Measurements from ENCODE around the gene IGF2BP3.
A peak's percentile ranks its signal among the peaks of the same experiment; 100 is the strongest.
"Not testable (repeated sequence)": the region's sequence is repeated elsewhere in the genome, so short reads cannot be mapped to it uniquely, and the experiment has no call there.

Gene IGF2BP3

GRCh38 chr7:23419845-23420244, 50.4 kb downstream of the IGF2BP3 start:
- DNase-seq, result no peak

- no peak for DNase-seq
Observed at GRCh38 chr7:23419160-23419559, 51.1 kb downstream of the IGF2BP3 start.

- DNase-seq, result no peak
Observed at GRCh38 chr7:23418046-23418445, 52.2 kb downstream of the IGF2BP3 start.

- DNase-seq, result no peak
Observed at GRCh38 chr7:23415198-23415597, 55.1 kb downstream of the IGF2BP3 start.

- no peak for DNase-seq
Observed at GRCh38 chr7:23410446-23411183, 59.7 kb downstream of the IGF2BP3 start.

GRCh38 chr7:23406564-23406963, 63.7 kb downstream of the IGF2BP3 start:
- DNase-seq, result not testable (repeated sequence)

GRCh38 chr7:23405240-23405618, 65.1 kb downstream of the IGF2BP3 start:
- no peak for DNase-seq

GRCh38 chr7:23404546-23405239, 65.6 kb downstream of the IGF2BP3 start:
- peak; percentile 12 for DNase-seq

GRCh38 chr7:23403970-23404369, 66.3 kb downstream of the IGF2BP3 start:
- peak; percentile 17 for DNase-seq

GRCh38 chr7:23398090-23398489, 72.2 kb downstream of the IGF2BP3 start:
- not testable (repeated sequence) for DNase-seq

- DNase-seq, result no peak
Observed at GRCh38 chr7:23397241-23397640, 73.0 kb downstream of the IGF2BP3 start.

- DNase-seq, result no peak
Observed at GRCh38 chr7:23396222-23397015, 73.9 kb downstream of the IGF2BP3 start.

- no peak for DNase-seq
Observed at GRCh38 chr7:23394488-23395171, 75.7 kb downstream of the IGF2BP3 start.

- DNase-seq, result no peak
Observed at GRCh38 chr7:23393636-23394035, 76.7 kb downstream of the IGF2BP3 start.

GRCh38 chr7:23389701-23390100, 80.6 kb downstream of the IGF2BP3 start:
- DNase-seq, result no peak

GRCh38 chr7:23387583-23387982, 82.7 kb downstream of the IGF2BP3 start:
- no peak for DNase-seq

- no peak for DNase-seq
Observed at GRCh38 chr7:23385140-23385539, 85.2 kb downstream of the IGF2BP3 start.

GRCh38 chr7:23383225-23383624, 87.1 kb downstream of the IGF2BP3 start:
- DNase-seq, result no peak

- DNase-seq, result no peak
Observed at GRCh38 chr7:23380961-23381360, 89.3 kb downstream of the IGF2BP3 start.

GRCh38 chr7:23380556-23380955, 89.7 kb downstream of the IGF2BP3 start:
- DNase-seq, result no peak

- DNase-seq, result no peak
Observed at GRCh38 chr7:23378996-23379395, 91.3 kb downstream of the IGF2BP3 start.

- DNase-seq, result no peak
Observed at GRCh38 chr7:23377134-23377533, 93.2 kb downstream of the IGF2BP3 start.

All from stimulated activated CD4-positive, alpha-beta T cell treated with anti-CD3 and anti-CD28 coated beads, Interleukin-4, amount 100 ng/mL, for 24 hours (primary cell).